OCI-LY3 (cell line): ENCODE results near the gene KCNJ18.
"Not testable (repeated sequence)": the region's sequence is repeated elsewhere in the genome, so short reads cannot be mapped to it uniquely, and the experiment has no call there.

Source experiments
- H2AFZ ChIP-seq: fragments of 200-600, 300-600 bp; shearing (Covaris generic); 2 replicates; pipeline ENCODE4 v1.6.0; 2014; ENCODE audit warnings: antibody characterized with exemption, low read depth, low read length
- H3K27ac ChIP-seq: fragments of 200-600, 300-600 bp; sonication (generic); 2 replicates; pipeline ENCODE4 v1.5.1; 2014; ENCODE audit warnings: mild to moderate bottlenecking, low read length, moderate library complexity, mixed read lengths
- H3K27me3 ChIP-seq: fragments of 200-600, 300-600 bp; sonication (generic); 2 replicates; pipeline ENCODE4 v1.6.1; 2014; ENCODE audit warnings: low read depth, low read length, mixed read lengths
- H3K36me3 ChIP-seq: fragments of 200-600, 300-600 bp; sonication (generic); replicated peaks from 2 replicates; pipeline ENCODE3; 2014; ENCODE audit warnings: low read depth, low read length, mixed read lengths
- H3K4me1 ChIP-seq: fragments of 300-600, 200-600 bp; sonication (generic); 2 replicates; pipeline ENCODE4 v1.6.1; 2014; ENCODE audit warnings: low read length, mixed read lengths
- H3K4me2 ChIP-seq: fragments of 200-600, 300-600 bp; sonication (generic); 2 replicates; pipeline ENCODE4 v1.6.1; 2014; ENCODE audit warnings: low read length, mixed read lengths
- H3K4me3 ChIP-seq: fragments of 300-600, 200-600 bp; sonication (generic); 2 replicates; pipeline ENCODE4 v1.5.1; 2014; ENCODE audit warnings: antibody characterized with exemption, mild to moderate bottlenecking, low read length, moderate library complexity
- H3K79me2 ChIP-seq: fragments of 300-600, 200-600 bp; shearing (Covaris generic); 2 replicates; pipeline ENCODE4 v1.6.1; 2014; ENCODE audit warnings: mild to moderate bottlenecking, low read length, mixed read lengths
- H3K9ac ChIP-seq: fragments of 300-600, 200-600 bp; shearing (Covaris generic); 2 replicates; pipeline ENCODE4 v1.6.0; 2014; ENCODE audit warnings: mild to moderate bottlenecking, low read length, moderate library complexity
- H3K9me3 ChIP-seq: fragments of 200-600, 300-600 bp; shearing (Covaris generic); 2 replicates; pipeline ENCODE4 v1.6.1; 2014; ENCODE audit warnings: low read length, mixed read lengths; ENCODE audit not compliant: insufficient read depth
- H4K20me1 ChIP-seq: fragments of 200-600, 300-600 bp; sonication (generic); 2 replicates; pipeline ENCODE4 v1.6.1; 2016; ENCODE audit warnings: low read length, mixed read lengths; ENCODE audit not compliant: insufficient read depth
- EZH2phosphoT487 ChIP-seq: fragments of 200-600 bp; shearing (Covaris generic); IDR thresholded peaks from 2 replicates; pipeline ENCODE4 v1.6.1; 2018; ENCODE audit warnings: antibody characterized with exemption, mixed run types, low read depth
- TF ChIP-seq, protein P1 (sequence below): fragments of 200-600, 300-600 bp; sonication (generic); IDR thresholded peaks from 2 replicates; pipeline ENCODE4 v1.5.1; 2014; ENCODE audit warnings: antibody characterized with exemption, low read length, low read depth

KCNJ18 gene

DNA sequence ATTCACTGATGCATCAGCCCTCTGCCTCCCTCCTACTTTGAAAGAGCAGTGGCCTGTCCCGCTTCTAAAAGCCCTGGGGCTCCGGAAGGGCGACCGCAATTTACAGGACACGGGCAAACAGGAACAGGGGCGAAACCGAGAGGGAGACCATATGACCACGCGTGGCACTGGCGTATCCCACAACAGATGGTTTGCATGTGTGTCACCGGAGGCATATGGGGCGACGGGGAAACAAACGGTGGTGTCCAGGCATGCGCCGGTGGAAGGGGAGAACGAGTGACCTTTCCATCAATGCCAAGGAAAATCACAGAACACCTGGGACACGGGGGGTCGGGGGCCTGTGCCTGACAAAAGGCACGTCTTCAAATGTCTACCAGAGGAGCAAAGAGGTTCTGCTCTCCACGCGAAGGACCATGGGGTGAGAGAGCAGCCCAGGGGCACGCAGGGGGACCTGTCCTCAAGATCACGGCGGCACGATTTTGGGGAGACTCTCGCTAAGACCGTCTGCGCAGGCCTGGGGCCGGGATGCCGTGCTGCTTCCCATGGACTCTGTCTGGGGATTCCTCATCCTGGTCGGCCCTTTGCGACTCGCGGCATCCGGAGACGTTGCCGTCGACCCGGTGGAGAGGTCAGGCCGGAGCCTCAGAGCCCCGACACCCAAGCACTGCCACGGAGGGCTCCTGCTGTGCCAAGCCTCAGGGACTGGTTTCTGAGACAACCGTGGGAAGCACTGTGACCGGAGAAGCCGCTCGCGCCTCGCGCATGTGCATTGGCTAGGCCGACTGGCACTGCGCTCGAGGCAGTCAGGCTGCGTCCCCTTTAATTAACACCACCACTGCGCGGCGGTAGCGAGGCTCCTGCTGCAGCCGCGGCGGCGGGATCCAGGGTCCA is 12.8 kb upstream of the KCNJ18 start:
- Histone ChIP-seq H3K9ac (no peak overlapping the region), H3K9me3 (no peaks in the 10 kb centered on the region), H3K4me2 (no peak overlapping the region), H3K4me1 (no peaks in the 10 kb centered on the region), H3K36me3 (no peaks in the 10 kb centered on the region), H4K20me1 (no peaks in the 10 kb centered on the region), H2AFZ (no peak overlapping the region), H3K4me3 (no peak overlapping the region), H3K27me3 (no peaks in the 10 kb centered on the region), H3K79me2 (no peaks in the 10 kb centered on the region), H3K27ac (no peak overlapping the region)
- no peak for TF ChIP-seq EZH2phosphoT487
- TF ChIP-seq, protein P1, sequence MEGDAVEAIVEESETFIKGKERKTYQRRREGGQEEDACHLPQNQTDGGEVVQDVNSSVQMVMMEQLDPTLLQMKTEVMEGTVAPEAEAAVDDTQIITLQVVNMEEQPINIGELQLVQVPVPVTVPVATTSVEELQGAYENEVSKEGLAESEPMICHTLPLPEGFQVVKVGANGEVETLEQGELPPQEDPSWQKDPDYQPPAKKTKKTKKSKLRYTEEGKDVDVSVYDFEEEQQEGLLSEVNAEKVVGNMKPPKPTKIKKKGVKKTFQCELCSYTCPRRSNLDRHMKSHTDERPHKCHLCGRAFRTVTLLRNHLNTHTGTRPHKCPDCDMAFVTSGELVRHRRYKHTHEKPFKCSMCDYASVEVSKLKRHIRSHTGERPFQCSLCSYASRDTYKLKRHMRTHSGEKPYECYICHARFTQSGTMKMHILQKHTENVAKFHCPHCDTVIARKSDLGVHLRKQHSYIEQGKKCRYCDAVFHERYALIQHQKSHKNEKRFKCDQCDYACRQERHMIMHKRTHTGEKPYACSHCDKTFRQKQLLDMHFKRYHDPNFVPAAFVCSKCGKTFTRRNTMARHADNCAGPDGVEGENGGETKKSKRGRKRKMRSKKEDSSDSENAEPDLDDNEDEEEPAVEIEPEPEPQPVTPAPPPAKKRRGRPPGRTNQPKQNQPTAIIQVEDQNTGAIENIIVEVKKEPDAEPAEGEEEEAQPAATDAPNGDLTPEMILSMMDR: no peak

DNA sequence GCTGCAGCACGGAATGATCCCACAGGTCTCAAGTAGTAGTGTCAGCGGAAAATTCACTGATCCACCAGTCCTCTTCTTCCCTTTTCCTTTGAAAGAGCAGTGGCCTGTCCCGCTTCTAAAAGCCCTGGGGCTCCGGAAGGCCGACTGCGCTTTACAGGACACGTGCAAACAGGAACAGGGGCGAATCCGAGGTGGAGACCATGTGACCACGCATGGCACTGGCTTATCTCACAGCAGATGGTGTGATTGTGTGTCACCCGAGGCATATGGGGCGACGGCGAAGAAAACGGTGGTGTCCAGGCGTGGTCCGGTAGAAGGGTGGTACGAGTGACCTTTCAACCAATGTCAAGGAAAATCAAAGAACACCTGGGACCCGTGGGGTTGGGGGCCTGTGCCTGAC is 12.0 kb upstream of the KCNJ18 start:
- H2AFZ ChIP-seq: no peak overlapping the region
- H3K27me3 ChIP-seq: no peaks in the 10 kb centered on the region
- H3K9me3 ChIP-seq: no peaks in the 10 kb centered on the region
- no peak overlapping the region for H3K4me2 ChIP-seq
- no peaks in the 10 kb centered on the region for H4K20me1 ChIP-seq
- no peaks in the 10 kb centered on the region for H3K36me3 ChIP-seq
- no peak overlapping the region for H3K27ac ChIP-seq
- no peak for TF ChIP-seq EZH2phosphoT487
- TF ChIP-seq, protein P1: no peak
- H3K9ac ChIP-seq: no peak overlapping the region
- H3K79me2 ChIP-seq: no peaks in the 10 kb centered on the region
- no peaks in the 10 kb centered on the region for H3K4me1 ChIP-seq
- no peak overlapping the region for H3K4me3 ChIP-seq

DNA sequence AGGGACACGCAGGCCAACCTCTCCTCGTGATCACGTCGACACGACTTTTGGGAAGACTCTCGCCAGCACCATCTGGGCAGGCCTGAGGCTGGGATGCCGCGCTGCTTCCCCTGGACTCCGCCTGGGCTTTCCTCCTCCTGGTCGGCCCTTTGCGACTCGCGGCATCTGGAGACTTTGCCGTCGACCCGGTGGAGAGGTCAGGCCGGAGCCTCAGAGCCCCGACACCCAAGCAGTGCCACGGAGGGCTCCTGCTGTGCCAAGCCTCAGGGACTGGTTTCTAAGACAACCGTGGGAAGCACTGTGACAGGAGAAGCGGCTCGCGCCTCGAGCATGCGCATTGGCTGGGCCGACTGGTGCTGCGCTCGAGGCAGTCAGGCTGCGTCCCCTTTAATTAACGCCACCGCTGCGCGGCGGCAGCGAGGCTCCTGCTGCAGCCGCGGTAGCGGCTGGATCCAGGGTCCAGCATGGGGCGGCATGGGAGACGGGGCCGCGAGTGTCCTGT is 11.4 kb upstream of the KCNJ18 start:
- not testable (repeated sequence) for H3K27ac ChIP-seq, H2AFZ ChIP-seq, H3K9ac ChIP-seq, H4K20me1 ChIP-seq, H3K79me2 ChIP-seq, H3K9me3 ChIP-seq, H3K4me2 ChIP-seq, H3K4me1 ChIP-seq, H3K36me3 ChIP-seq, H3K27me3 ChIP-seq, H3K4me3 ChIP-seq

GRCh38 chr17:21681576-21681975 is 10.7 kb upstream of the KCNJ18 start:
- H3K9me3 ChIP-seq, H2AFZ ChIP-seq, H3K9ac ChIP-seq, H3K27me3 ChIP-seq, H3K79me2 ChIP-seq, H3K4me1 ChIP-seq, H3K27ac ChIP-seq, H4K20me1 ChIP-seq, H3K4me3 ChIP-seq, H3K4me2 ChIP-seq, H3K36me3 ChIP-seq: not testable (repeated sequence)

- H3K27ac ChIP-seq, H3K79me2 ChIP-seq, H3K36me3 ChIP-seq, H3K4me2 ChIP-seq, H3K27me3 ChIP-seq, H2AFZ ChIP-seq, H3K9me3 ChIP-seq, H3K4me1 ChIP-seq, H3K4me3 ChIP-seq, H3K9ac ChIP-seq, H4K20me1 ChIP-seq: not testable (repeated sequence)
Observed at GRCh38 chr17:21682130-21682529, 10.2 kb upstream of the KCNJ18 start.

DNA sequence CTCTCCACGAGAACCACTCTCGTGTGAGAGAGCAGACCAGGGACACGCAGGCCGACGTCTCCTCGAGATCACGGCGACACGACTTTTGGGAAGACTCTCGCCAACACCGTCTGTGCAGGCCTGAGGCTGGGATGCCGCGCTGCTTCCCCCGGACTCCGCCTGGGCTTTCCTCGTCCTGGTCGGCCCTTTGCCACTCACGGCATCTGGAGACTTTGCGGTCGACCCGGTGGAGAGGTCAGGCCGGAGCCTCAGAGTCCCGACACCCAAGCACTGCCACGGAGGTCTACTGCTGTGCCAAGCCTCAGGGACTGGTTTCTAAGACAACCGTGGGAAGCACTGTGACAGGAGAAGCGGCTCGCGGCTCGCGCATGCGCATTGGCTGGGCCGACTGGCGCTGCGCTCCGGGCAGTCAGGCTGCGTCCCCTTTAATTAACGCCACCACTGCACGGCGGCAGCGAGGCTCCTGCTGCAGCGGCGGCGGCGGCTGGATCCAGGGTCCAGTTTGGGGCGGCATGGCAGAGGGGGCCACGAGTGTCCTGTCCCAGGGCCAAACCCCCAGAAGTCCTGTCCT is 9.1 kb upstream of the KCNJ18 start:
- not testable (repeated sequence) for H3K9ac ChIP-seq, H3K4me1 ChIP-seq, H3K9me3 ChIP-seq, H3K79me2 ChIP-seq, H2AFZ ChIP-seq, H3K4me2 ChIP-seq, H3K27ac ChIP-seq, H3K27me3 ChIP-seq, H3K36me3 ChIP-seq, H3K4me3 ChIP-seq, H4K20me1 ChIP-seq

- H4K20me1 ChIP-seq, H3K27me3 ChIP-seq, H3K79me2 ChIP-seq, H3K4me1 ChIP-seq, H3K9me3 ChIP-seq, H3K4me3 ChIP-seq, H2AFZ ChIP-seq, H3K4me2 ChIP-seq, H3K27ac ChIP-seq, H3K36me3 ChIP-seq, H3K9ac ChIP-seq: not testable (repeated sequence)
Observed at GRCh38 chr17:21683897-21684296, 8.4 kb upstream of the KCNJ18 start.

GRCh38 chr17:21684384-21684783 is 7.9 kb upstream of the KCNJ18 start:
- not testable (repeated sequence) for H2AFZ ChIP-seq, H3K27ac ChIP-seq, H4K20me1 ChIP-seq, H3K9ac ChIP-seq, H3K27me3 ChIP-seq, H3K4me3 ChIP-seq, H3K4me2 ChIP-seq, H3K9me3 ChIP-seq, H3K4me1 ChIP-seq, H3K79me2 ChIP-seq, H3K36me3 ChIP-seq
